Activated CD4-positive, alpha-beta T cell treated with anti-CD3 and anti-CD28 coated beads, Interleukin-2, amount 50 U/mL, for 4 hours (primary cell): ENCODE measurements around the gene DOCK6.

Source experiments
- DNase-seq, 2 experiments: peaks; one replicate each; pipeline ENCODE4 v3.0.0-alpha.2; 2020

Gene DOCK6

GRCh38 chr19:11261971-11262839 lies at the start of gene DOCK6:
DOCK6 (minus strand) TSS chr19:11262524; CDS start chr19:11262440, 84 bp downstream.
- DNase-seq: no peak

- DNase-seq: no peak
Measured at GRCh38 chr19:11306337-11306736, 44.0 kb upstream of the DOCK6 start.

- DNase-seq: no peak
Measured at GRCh38 chr19:11304936-11305335, 42.6 kb upstream of the DOCK6 start.

GRCh38 chr19:11300811-11301120 lies 38.4 kb upstream of the DOCK6 start:
- DNase-seq: no peak

- DNase-seq: no peak
Measured at GRCh38 chr19:11299946-11300810, 37.9 kb upstream of the DOCK6 start.

GRCh38 chr19:11296264-11296663 lies 33.9 kb upstream of the DOCK6 start:
- no peak for DNase-seq

GRCh38 chr19:11295665-11296245 lies 33.4 kb upstream of the DOCK6 start, which contains the start of gene TSPAN16:
TSPAN16 (plus strand) TSS chr19:11296160; CDS start chr19:11296298, 138 bp downstream.
- no peak for DNase-seq

- DNase-seq: no peak
Measured at GRCh38 chr19:11295180-11295579, 32.9 kb upstream of the DOCK6 start.

GRCh38 chr19:11293433-11294389 lies 31.4 kb upstream of the DOCK6 start:
- DNase-seq: peak; percentile 71 to 72

GRCh38 chr19:11291991-11292390 lies 29.7 kb upstream of the DOCK6 start:
- DNase-seq: no peak

GRCh38 chr19:11291415-11291814 lies 29.1 kb upstream of the DOCK6 start:
- DNase-seq: no peak

- no peak for DNase-seq
Measured at GRCh38 chr19:11290256-11290655, 27.9 kb upstream of the DOCK6 start.

GRCh38 chr19:11288349-11288748 lies 26.0 kb upstream of the DOCK6 start:
- no peak for DNase-seq

- DNase-seq: no peak
Measured at GRCh38 chr19:11286312-11286974, 24.1 kb upstream of the DOCK6 start.

- no peak for DNase-seq
Measured at GRCh38 chr19:11284515-11284914, 22.2 kb upstream of the DOCK6 start.

GRCh38 chr19:11281356-11282049 lies 19.2 kb upstream of the DOCK6 start:
- DNase-seq: no peak

- no peak for DNase-seq
Measured at GRCh38 chr19:11279505-11280236, 17.3 kb upstream of the DOCK6 start.

GRCh38 chr19:11278670-11279069 lies 16.3 kb upstream of the DOCK6 start:
- no peak for DNase-seq

- DNase-seq: no peak
Measured at GRCh38 chr19:11274533-11275086, 12.3 kb upstream of the DOCK6 start.

GRCh38 chr19:11273989-11274388 lies 11.7 kb upstream of the DOCK6 start:
- no peak for DNase-seq
